ENCODE measurements around the gene ABI2. TPM values are rescaled to one million over a fixed set of nuclear protein-coding genes. Genes with fewer than 3 reads are reported as not detected.
A peak's percentile ranks its signal among the peaks of the same experiment; 100 is the strongest.
"Not testable (repeated sequence)": the region's sequence is repeated elsewhere in the genome, so short reads cannot be mapped to it uniquely, and the experiment has no call there.

ABI2 gene
- total RNA-seq, 1 experiment from 2014 or later = 65.6 TPM

- ChIA-PET CTCF (no interaction called here), POLR2A (no interaction called here)
These were observed 2.2 kb downstream of the ABI2 start for GRCh38 chr2:203330434-203330833.

GRCh38 chr2:203338322-203338721 is 10.1 kb downstream of the ABI2 start:
- ChIA-PET POLR2A (interaction anchor here (2.3 kb wide), 1 partner anchor 9 kb away, joined by 11 read pairs; the partner anchor contains the start of gene ABI2), CTCF (interaction anchor here (0.6 kb wide), 3 partner anchors 15 to 128 kb away, joined by 3 to 4 read pairs (median 4); no protein-coding TSS in a partner anchor)
- no peaks in the 10 kb centered on the region for H3K27me3 Mint-ChIP-seq (ENCODE audit: insufficient read depth, unreplicated experiment)
- no peak for TF ChIP-seq CTCF (IDR thresholded peaks at IDR 0.05; ENCODE audit: unreplicated experiment)
- DNase-seq (ENCODE audit: unreplicated experiment) = no peak
- peaks cover 7% of the 10 kb centered on the region for H3K36me3 Mint-ChIP-seq (ENCODE audit: insufficient read depth, unreplicated experiment)
- no peaks in the 10 kb centered on the region for H3K9me3 Mint-ChIP-seq (ENCODE audit: unreplicated experiment)
- intact Hi-C loops (cut with micrococcal nuclease) = no loop called here
- H3K27ac Mint-ChIP-seq (ENCODE audit: low read depth, unreplicated experiment) = peak overlapping the region; percentile 12
- no peak overlapping the region for H3K4me3 Mint-ChIP-seq (ENCODE audit: unreplicated experiment)
- BruUV-seq (replicated peaks) = no TSS peak
- peaks cover 25% of the 10 kb centered on the region for H3K4me1 Mint-ChIP-seq (ENCODE audit: insufficient read depth, unreplicated experiment)

More at GRCh38 chr2:203330434-203330833, 2.2 kb downstream of the ABI2 start:
- Mint-ChIP-seq H3K27ac (ENCODE audit: low read depth, unreplicated experiment) (no peak overlapping the region), H3K27me3 (ENCODE audit: insufficient read depth, unreplicated experiment) (no peaks in the 10 kb centered on the region), H3K4me3 (ENCODE audit: unreplicated experiment) (no peak overlapping the region), H3K4me1 (ENCODE audit: insufficient read depth, unreplicated experiment) (peaks cover 18% of the 10 kb centered on the region), H3K9me3 (ENCODE audit: unreplicated experiment) (no peaks in the 10 kb centered on the region), H3K36me3 (ENCODE audit: insufficient read depth, unreplicated experiment) (peaks cover 7% of the 10 kb centered on the region)
- no peak for TF ChIP-seq CTCF (IDR thresholded peaks at IDR 0.05; ENCODE audit: unreplicated experiment)
- no TSS peak for BruUV-seq (replicated peaks)
- intact Hi-C loops (cut with micrococcal nuclease) = no loop called here
- peak; percentile 42 for DNase-seq (ENCODE audit: unreplicated experiment)

GRCh38 chr2:203340791-203341487 is 12.7 kb downstream of the ABI2 start:
- H3K4me1 Mint-ChIP-seq (ENCODE audit: insufficient read depth, unreplicated experiment) = peaks cover 25% of the 10 kb centered on the region
- ChIA-PET CTCF (interaction anchor here (0.5 to 1.4 kb wide), 4 partner anchors 9 to 44 kb away, joined by 3 read pairs; no protein-coding TSS in a partner anchor), POLR2A (interaction anchor here (0.6 to 1.8 kb wide), 2 partner anchors 12 to 16 kb away, joined by 3 to 17 read pairs; partner anchors contain the start of gene ABI2)
- BruUV-seq (replicated peaks) = no TSS peak
- H3K4me3 Mint-ChIP-seq (ENCODE audit: unreplicated experiment) = peak overlapping the region; percentile 62
- intact Hi-C loops (cut with micrococcal nuclease) = no loop called here
- peaks cover 3% of the 10 kb centered on the region for H3K36me3 Mint-ChIP-seq (ENCODE audit: insufficient read depth, unreplicated experiment)
- no peaks in the 10 kb centered on the region for H3K9me3 Mint-ChIP-seq (ENCODE audit: unreplicated experiment)
- no peaks in the 10 kb centered on the region for H3K27me3 Mint-ChIP-seq (ENCODE audit: insufficient read depth, unreplicated experiment)
- no peak for TF ChIP-seq CTCF (IDR thresholded peaks at IDR 0.05; ENCODE audit: unreplicated experiment)
- DNase-seq (ENCODE audit: unreplicated experiment) = peak; percentile 84
- H3K27ac Mint-ChIP-seq (ENCODE audit: low read depth, unreplicated experiment) = peak overlapping the region; percentile 90

GRCh38 chr2:203341741-203342310 is 13.6 kb downstream of the ABI2 start:
- POLR2A ChIA-PET = interaction anchor here (0.6 to 1.8 kb wide), 2 partner anchors 13 to 15 kb away, joined by 3 to 17 read pairs; partner anchors contain the start of gene ABI2
- DNase-seq (ENCODE audit: unreplicated experiment) = peak; percentile 11
- CTCF ChIA-PET = interaction anchor here (0.9 to 1.4 kb wide), 2 partner anchors 8 to 43 kb away, joined by 3 read pairs; no protein-coding TSS in a partner anchor
- Mint-ChIP-seq H3K9me3 (ENCODE audit: unreplicated experiment) (no peaks in the 10 kb centered on the region), H3K4me3 (ENCODE audit: unreplicated experiment) (peak overlapping the region; percentile 62), H3K27me3 (ENCODE audit: insufficient read depth, unreplicated experiment) (no peaks in the 10 kb centered on the region), H3K4me1 (ENCODE audit: insufficient read depth, unreplicated experiment) (peaks cover 25% of the 10 kb centered on the region), H3K27ac (ENCODE audit: low read depth, unreplicated experiment) (peak overlapping the region; percentile 27), H3K36me3 (ENCODE audit: insufficient read depth, unreplicated experiment) (peaks cover 11% of the 10 kb centered on the region)
- no peak for TF ChIP-seq CTCF (IDR thresholded peaks at IDR 0.05; ENCODE audit: unreplicated experiment)
- BruUV-seq (replicated peaks) = no TSS peak
- intact Hi-C loops (cut with micrococcal nuclease) = no loop called here

GRCh38 chr2:203342374-203342773 is 14.2 kb downstream of the ABI2 start:
- H3K27me3 Mint-ChIP-seq (ENCODE audit: insufficient read depth, unreplicated experiment); H3K4me3 Mint-ChIP-seq (ENCODE audit: unreplicated experiment); H3K9me3 Mint-ChIP-seq (ENCODE audit: unreplicated experiment); DNase-seq (ENCODE audit: unreplicated experiment); intact Hi-C loops (cut with micrococcal nuclease); BruUV-seq (replicated peaks): not testable (repeated sequence)
- POLR2A ChIA-PET = interaction anchor here (1.8 kb wide), 1 partner anchor 13 kb away, joined by 17 read pairs; the partner anchor contains the start of gene ABI2
- CTCF ChIA-PET = interaction anchor here (1.1 to 1.4 kb wide), 2 partner anchors 41 to 43 kb away, joined by 3 read pairs; no protein-coding TSS in a partner anchor
- Mint-ChIP-seq H3K4me1 (ENCODE audit: insufficient read depth, unreplicated experiment) (peaks cover 25% of the 10 kb centered on the region), H3K36me3 (ENCODE audit: insufficient read depth, unreplicated experiment) (peaks cover 11% of the 10 kb centered on the region), H3K27ac (ENCODE audit: low read depth, unreplicated experiment) (peak overlapping the region; percentile 27)
